ENCODE results near the gene C16orf54.
"Not testable (repeated sequence)": the region's sequence is repeated elsewhere in the genome, so short reads cannot be mapped to it uniquely, and the experiment has no call there.

The C16orf54 gene

DNA sequence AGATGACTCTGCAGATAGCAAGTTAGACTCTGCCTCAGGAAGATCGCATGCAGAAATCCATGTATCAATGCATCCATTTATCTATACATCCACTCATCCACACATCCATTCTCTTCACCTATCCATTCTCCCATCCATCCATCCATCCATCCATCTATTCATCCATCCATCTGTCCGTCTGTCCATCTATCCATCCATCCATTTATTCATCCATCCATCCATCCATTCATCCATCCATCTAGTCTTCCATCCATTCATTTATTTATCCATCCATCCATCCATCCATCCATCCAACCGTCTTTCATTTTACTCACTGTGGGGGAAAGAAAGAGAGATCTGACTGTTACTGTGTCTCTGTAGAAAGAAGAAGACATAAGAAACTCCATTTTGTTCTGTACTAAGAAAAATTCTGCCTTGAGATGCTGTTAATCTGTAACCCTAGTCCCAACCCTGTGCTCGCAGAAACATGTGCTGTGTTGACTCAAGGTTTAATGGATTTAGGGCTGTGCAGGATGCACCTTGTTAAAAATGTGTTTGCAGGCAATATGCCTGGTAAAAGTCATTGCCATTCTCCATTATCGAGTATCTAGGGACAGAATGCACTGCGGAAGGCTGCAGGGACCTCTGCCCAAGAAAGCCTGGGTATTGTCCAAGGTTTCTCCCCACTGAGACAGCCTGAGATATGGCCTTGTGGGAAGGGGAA, 5.7 kb downstream of the C16orf54 start:
- DNase-seq = not testable (repeated sequence)

DNA sequence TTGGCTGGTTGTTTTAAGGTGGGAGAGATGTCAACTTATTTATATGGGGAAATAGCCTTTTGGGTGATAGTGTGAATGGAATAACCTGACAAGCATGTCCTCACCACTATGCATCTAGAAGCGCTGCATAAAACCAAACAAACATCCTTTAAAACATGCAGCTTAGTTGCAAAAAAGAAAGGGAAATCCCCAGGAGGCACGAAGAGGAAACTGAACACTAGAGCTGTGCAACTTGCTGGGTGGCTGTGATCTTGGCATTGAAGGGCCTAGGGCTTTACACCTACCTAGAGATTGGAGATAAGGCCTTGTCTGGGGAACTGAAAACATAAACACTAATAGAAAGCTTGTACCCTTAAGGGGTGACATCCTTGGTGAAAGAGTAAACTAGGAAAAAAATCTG, 7.3 kb downstream of the C16orf54 start:
- DNase-seq = no peak

DNA sequence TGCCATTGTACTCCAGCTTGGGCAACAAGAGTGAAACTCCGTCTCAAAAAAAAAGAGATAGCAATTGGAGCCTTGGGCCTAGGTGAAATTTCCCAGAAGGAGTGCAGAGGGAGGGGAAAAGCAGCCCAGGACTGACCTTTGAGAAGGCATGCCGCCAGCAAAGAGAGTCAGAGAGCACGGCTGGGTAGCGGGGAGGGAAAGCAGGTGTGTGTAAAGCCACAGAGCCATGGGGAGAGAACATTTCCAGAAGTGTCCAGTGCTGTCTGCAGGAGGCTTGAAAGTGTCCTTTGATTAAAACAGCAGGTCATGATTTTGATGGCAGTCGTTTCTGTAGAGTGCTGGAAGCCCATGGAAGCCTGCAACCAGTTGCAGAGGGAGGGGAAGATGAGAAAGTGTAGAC, 8.1 kb downstream of the C16orf54 start:
- DNase-seq = no peak

DNA sequence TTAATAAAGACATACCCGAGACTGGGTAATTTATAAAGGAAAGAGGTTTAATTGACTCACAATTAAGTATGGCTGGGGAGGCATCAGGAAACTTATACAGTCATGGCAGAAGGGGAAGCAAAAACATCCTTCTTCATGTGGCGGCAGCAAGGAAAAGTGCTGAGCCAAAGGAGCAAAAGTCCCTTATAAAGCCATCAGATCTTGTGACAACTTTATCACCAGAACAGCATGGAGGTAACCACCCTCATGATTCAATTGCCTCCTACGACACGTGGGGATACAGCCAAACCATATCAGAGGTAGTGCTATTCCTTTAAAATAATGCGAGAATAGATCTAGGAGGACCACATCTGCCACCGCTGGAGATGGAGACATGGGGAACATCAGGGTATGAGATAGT, 9.0 kb downstream of the C16orf54 start:
- no peak for DNase-seq

GRCh38 chr16:29736112-29736511, 9.7 kb downstream of the C16orf54 start:
- DNase-seq = no peak

DNA sequence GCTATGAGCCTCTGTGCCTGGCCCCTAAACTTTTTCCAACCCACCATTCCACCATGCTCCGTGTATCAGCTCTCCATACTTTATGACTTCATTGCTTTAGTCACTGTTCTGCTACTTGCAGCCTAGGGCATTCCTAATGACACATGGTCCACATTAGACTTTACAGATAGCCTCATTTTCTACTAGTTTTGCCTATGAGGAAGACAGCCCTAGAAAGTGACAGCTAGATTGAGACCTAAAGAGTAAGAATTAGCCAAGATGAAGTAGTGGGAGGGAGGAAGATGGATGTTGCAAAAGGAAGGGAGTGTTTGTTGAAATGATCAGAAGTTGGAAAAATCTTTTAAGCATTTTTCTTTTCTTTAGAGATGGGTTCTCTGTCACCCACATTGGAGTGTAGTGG, 11.0 kb downstream of the C16orf54 start:
- no peak for DNase-seq

DNA sequence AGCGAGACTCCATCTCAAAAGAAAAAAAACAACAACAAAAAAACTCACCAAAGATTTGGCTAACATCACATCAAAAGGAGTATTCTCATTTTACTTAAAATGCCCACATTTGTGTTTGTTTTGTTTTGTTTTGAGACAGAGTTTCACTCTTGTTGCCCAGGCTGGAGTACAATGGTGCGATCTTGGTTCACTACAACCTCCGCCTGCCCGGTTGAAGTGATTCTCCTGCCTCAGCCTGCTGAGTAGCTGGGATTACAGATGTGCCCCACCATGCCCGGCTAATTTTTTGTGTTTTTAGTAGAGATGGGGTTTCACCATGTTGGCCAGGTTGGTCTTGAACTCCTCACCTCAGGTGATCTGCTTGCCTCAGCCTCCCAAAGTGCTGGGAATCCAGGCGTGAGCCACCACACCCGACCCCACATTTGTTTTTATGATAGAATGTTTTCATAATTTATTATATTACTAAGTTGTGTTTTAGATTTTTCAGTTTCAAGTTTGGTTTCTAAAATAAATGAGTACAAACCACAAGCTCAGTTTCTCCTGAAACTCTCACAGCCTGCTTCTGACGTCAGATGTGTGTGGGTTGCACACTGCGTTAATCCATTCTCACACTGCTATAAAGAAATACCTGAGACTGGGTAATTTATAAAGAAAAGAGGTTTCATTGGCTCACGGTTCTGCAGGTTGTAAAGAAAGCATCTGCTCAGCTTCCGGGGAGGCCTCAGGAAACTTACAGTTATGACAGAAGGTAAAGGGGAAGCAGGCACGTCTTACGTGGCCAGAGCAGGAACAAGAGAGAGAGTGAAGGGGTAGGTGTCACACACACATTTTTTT, 13.8 kb downstream of the C16orf54 start:
- peak; percentile 85 for DNase-seq

DNA sequence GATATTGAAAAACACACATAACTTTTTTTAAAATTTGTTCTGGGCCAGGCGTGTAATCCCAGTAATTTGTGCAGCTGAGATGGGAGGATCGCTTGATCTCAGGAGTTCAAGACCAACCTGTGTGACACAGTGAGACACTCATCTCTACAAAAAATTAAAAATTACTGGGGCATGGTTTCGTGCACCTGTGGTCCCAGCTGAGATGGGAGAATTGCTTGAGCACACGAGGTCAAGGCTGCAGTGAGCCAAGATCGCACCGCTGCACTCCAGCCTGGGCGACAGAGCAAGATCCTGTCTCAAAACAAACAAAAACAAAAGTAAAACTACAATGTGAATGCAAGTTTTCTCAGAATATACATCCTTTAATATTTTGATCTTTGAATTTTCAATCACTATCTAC, 15.1 kb downstream of the C16orf54 start:
- DNase-seq = no peak

GRCh38 chr16:29729116-29729521, 16.7 kb downstream of the C16orf54 start:
- DNase-seq = no peak

GRCh38 chr16:29727452-29727851, 18.3 kb downstream of the C16orf54 start:
- no peak for DNase-seq

DNA sequence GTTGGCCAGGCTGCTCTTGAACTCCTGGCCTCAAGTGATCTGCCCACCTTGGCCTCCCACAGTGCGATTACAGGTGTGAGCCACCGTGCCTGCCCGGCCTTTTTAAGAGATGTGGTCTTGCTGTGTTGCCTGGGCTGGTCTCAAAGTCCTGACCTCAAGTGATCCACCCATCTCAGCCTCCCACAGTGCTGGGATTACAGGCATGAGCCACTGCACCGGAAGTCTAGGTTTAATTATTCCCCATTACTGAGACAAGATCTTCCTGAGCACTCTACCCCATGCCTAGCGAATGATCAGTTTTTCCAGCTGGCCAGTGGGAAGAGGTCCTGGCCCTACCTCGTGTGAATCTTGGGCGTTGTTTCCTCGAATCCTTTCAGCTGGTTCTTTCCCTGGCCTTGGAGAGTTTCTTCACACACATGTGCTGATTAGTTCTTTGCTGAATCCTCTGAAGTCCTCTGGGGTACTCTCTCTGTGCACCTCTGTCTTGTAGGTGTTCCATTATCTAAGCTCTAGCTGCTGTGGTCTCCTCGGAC, 18.9 kb downstream of the C16orf54 start:
- no peak for DNase-seq

DNA sequence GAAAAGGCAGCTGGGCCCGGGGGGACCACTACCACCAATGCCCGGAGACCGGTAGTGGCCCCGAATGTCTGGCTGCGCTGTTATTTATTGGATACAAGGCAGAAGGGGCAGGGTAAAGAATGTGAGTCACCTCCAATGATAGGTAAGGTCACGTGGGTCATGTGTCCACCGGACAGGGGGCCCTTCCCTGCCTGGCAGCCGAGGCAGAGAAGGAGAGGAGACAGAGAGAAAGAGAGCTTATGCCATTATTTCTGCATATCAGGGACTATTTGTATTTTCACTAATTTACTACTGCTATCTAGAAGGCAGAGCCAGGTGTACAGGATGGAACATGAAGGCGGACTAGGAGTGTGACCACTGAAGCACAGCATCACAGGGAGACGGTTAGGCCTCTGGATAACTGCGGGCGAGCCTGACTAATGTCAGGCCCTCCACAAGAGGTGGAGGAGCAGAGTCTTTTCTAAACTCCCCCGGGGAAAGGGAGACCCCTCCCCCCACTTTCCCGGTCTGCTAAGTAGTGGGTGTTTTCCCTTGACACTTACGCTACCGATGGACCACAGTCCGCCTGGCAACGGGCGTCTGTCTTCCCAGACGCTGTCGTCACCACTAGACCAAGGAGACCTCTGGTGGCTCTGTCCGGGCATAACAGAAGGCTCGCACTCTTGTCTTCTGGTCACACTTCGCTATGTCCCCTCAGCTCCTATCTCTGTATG, 24.5 kb downstream of the C16orf54 start:
- DNase-seq = peak; percentile 70

GRCh38 chr16:29720703-29721102, 25.1 kb downstream of the C16orf54 start:
- DNase-seq = no peak

DNA sequence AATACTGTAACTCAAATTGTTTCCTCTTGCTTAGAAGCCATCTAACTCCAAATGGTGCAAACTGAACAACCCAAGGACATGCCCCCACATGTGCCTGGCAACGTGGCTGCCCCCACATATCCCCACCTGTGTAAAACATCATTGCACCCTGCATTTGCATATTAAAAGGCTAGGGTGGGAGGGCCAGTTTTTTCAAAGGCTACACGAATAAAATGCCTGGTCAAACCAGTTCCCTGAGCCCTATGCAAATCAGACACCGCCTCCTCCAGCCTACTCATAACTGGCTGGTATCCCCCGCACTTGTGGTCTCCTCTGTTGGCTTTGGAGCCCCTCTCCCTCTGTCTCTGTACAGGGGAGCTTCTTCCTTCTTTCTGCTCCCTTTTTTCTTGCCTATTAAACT, 26.7 kb downstream of the C16orf54 start:
- no peak for DNase-seq

- DNase-seq = no peak
Observed at GRCh38 chr16:29717113-29717512, 28.7 kb downstream of the C16orf54 start.

DNA sequence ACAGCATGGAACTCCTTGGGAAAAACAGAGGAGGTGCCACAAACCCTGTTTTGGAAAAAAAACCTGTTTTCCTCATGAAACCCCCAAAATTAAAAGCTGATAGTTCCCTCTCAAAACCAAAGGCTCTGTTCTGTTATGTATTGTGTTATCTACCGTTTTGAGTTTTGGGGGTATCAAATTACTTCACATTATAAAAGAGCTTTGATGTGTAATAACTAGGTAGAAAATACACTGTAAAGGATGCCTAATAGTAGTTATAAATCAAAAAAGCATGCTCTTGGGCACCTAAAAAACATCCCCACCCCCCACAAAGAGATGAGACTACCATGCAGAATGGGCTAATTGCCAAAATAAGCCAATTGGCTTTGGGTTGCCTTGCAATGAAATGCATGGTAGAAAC, 30.8 kb downstream of the C16orf54 start:
- no peak for DNase-seq

- no peak for DNase-seq
Observed at GRCh38 chr16:29714396-29714795, 31.4 kb downstream of the C16orf54 start.

DNA sequence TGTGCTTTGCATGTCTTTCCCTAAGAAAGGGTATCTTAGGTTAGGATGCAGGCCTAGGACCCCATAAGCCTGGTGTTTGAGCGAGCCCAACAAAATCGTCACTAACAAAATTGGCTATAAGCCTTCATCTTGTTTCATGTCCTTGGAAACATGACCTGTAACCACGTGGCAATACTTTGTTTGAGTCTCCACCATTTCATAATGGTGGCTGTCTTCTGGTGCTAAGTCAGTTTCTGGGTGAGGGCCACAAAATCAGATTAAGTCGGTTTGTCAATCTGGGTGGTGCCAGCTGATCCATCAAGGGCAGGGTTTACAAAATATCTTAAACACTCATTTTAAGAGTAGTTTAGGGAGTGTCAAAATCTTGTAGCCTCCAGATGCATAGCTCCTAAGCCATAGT, 33.0 kb downstream of the C16orf54 start:
- no peak for DNase-seq

GRCh38 chr16:29710227-29711219, 35.3 kb downstream of the C16orf54 start:
- no peak for DNase-seq

GRCh38 chr16:29709657-29710056, 36.1 kb downstream of the C16orf54 start:
- not testable (repeated sequence) for DNase-seq

GRCh38 chr16:29708917-29709600, 36.7 kb downstream of the C16orf54 start:
- DNase-seq = no peak

GRCh38 chr16:29707160-29707559, 38.6 kb downstream of the C16orf54 start:
- not testable (repeated sequence) for DNase-seq

Data from activated CD8-positive, alpha-beta memory T cell treated with anti-CD3 and anti-CD28 coated beads for 24 hours (primary cell).